Measurements from ENCODE around the gene ARHGAP12. TPM values are rescaled to one million over a fixed set of nuclear protein-coding genes. Genes with fewer than 3 reads are reported as not detected.

Gene ARHGAP12
- total RNA-seq, 1 donor from 2014 or later, result 27.2 TPM

- peaks cover 21% of the 10 kb centered on the region for H3K4me1 ChIP-seq
- H3K9me3 ChIP-seq, result no peaks in the 10 kb centered on the region
- peak; percentile 50 for ATAC-seq
- TF ChIP-seq, protein P1, sequence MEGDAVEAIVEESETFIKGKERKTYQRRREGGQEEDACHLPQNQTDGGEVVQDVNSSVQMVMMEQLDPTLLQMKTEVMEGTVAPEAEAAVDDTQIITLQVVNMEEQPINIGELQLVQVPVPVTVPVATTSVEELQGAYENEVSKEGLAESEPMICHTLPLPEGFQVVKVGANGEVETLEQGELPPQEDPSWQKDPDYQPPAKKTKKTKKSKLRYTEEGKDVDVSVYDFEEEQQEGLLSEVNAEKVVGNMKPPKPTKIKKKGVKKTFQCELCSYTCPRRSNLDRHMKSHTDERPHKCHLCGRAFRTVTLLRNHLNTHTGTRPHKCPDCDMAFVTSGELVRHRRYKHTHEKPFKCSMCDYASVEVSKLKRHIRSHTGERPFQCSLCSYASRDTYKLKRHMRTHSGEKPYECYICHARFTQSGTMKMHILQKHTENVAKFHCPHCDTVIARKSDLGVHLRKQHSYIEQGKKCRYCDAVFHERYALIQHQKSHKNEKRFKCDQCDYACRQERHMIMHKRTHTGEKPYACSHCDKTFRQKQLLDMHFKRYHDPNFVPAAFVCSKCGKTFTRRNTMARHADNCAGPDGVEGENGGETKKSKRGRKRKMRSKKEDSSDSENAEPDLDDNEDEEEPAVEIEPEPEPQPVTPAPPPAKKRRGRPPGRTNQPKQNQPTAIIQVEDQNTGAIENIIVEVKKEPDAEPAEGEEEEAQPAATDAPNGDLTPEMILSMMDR (IDR thresholded peaks at IDR 0.05), result no peak
- peak; percentile 71 for DNase-seq
- H3K4me3 ChIP-seq, result peak overlapping the region; percentile 86
- intact Hi-C loops (cut with DNase I), result no loop called here
- no peaks in the 10 kb centered on the region for H3K27me3 ChIP-seq
- H3K36me3 ChIP-seq, result no peaks in the 10 kb centered on the region
- H3K27ac ChIP-seq, result peak overlapping the region; percentile 96
Measured at GRCh38 chr10:31759124-31759798, 169.4 kb downstream of the ARHGAP12 start.

GRCh38 chr10:31758495-31758894 lies 170.1 kb downstream of the ARHGAP12 start:
- no peaks in the 10 kb centered on the region for H3K9me3 ChIP-seq
- intact Hi-C loops (cut with DNase I), result no loop called here
- no peaks in the 10 kb centered on the region for H3K27me3 ChIP-seq
- DNase-seq, result no peak
- peaks cover 21% of the 10 kb centered on the region for H3K4me1 ChIP-seq
- H3K4me3 ChIP-seq, result no peak overlapping the region
- TF ChIP-seq, protein P1 (IDR thresholded peaks at IDR 0.05), result no peak
- H3K27ac ChIP-seq, result no peak overlapping the region
- ATAC-seq, result no peak
- H3K36me3 ChIP-seq, result no peaks in the 10 kb centered on the region

- DNase-seq (no peak), ATAC-seq (no peak)
- H3K4me1 ChIP-seq, result peaks cover 21% of the 10 kb centered on the region
- no peaks in the 10 kb centered on the region for H3K27me3 ChIP-seq
- TF ChIP-seq, protein P1 (IDR thresholded peaks at IDR 0.05), result no peak
- H3K27ac ChIP-seq, result no peak overlapping the region
- intact Hi-C loops (cut with DNase I), result no loop called here
- no peaks in the 10 kb centered on the region for H3K9me3 ChIP-seq
- no peaks in the 10 kb centered on the region for H3K36me3 ChIP-seq
- H3K4me3 ChIP-seq, result no peak overlapping the region
Measured at GRCh38 chr10:31757831-31758230, 170.8 kb downstream of the ARHGAP12 start.

DNA sequence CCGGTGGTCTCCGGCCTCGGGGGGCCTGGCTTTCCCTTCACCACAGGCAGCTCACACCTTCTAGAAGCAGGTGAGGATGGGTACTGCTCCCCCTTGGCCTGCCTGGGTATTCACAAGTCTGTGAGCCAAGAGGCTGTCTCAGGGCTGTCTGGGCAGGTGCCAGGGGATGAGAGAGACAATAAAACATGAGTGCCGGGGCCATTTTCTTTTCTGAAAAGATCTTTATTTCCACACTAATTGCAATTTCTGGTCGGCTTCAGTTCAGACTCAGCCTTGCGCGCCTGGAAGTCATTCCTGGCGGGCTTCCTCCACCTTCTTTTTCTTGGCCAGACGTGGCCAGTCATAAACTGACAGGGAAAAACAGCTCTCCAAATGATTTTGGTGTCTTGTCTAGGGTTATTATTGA lies 171.2 kb downstream of the ARHGAP12 start:
- H3K4me1 ChIP-seq, result peaks cover 21% of the 10 kb centered on the region
- H3K9me3 ChIP-seq, result no peaks in the 10 kb centered on the region
- no peak overlapping the region for H3K4me3 ChIP-seq
- DNase-seq, result no peak
- H3K36me3 ChIP-seq, result no peaks in the 10 kb centered on the region
- H3K27ac ChIP-seq, result no peak overlapping the region
- H3K27me3 ChIP-seq, result no peaks in the 10 kb centered on the region
- TF ChIP-seq, protein P1 (IDR thresholded peaks at IDR 0.05), result no peak
- ATAC-seq, result no peak
- intact Hi-C loops (cut with DNase I), result no loop called here

DNA sequence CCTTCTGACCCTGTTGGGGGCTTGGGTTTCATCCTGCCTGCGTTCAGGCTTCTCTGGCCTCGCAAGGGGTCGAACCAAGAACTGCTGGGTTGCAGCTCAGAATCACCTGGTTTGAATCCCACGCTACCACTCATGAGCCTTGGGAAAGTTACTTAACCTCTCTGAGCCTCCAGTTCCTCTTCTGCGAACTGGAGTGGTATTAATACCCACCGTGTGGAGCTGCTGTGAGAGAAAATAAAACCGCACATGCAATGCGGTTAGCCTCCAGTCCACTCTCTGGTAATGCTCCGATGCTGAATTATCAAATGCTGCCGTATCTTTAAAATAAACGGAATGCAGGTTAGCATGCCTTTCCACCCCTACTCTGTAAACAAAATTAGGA lies 171.9 kb downstream of the ARHGAP12 start:
- ATAC-seq (no peak), DNase-seq (no peak)
- Histone ChIP-seq H3K27me3 (no peaks in the 10 kb centered on the region), H3K27ac (no peak overlapping the region), H3K4me3 (no peak overlapping the region), H3K36me3 (no peaks in the 10 kb centered on the region), H3K9me3 (no peaks in the 10 kb centered on the region), H3K4me1 (peaks cover 24% of the 10 kb centered on the region)
- TF ChIP-seq, protein P1 (IDR thresholded peaks at IDR 0.05), result no peak
- intact Hi-C loops (cut with DNase I), result no loop called here

Measured in upper lobe of right lung (tissue), 1 donor.